ENCODE results near the gene SCN3B. TPM values are rescaled to one million over a fixed set of nuclear protein-coding genes. Genes with fewer than 3 reads are reported as not detected.

The SCN3B gene
- total and polyA plus RNA-seq, 9 of the 15 experiments (the other 6 are each of a cell fraction or from before 2014, with no cell fraction given) = 0.01 to 0.15 (median 0.04) TPM; not detected in 6

GRCh38 chr11:123603666-123604065 is 50.8 kb downstream of the SCN3B start (continued):
- TF ChIP-seq ZBTB40 (IDR thresholded peaks at IDR 0.05) = no peak
- TF ChIP-seq ZBTB40 (CRISPR knock-in tag; IDR thresholded peaks at IDR 0.05) = no peak
- no peak for TF ChIP-seq MCM3 (IDR thresholded peaks at IDR 0.05)
- TF ChIP-seq FOS (IDR thresholded peaks at IDR 0.05; ENCODE audit: extremely low read depth, insufficient read length) = no peak
- no peak for TF ChIP-seq PHTF2 (CRISPR knock-in tag; IDR thresholded peaks at IDR 0.05)
- TF ChIP-seq MECOM (CRISPR knock-in tag; IDR thresholded peaks at IDR 0.05) = no peak
- TF ChIP-seq PCBP1 (IDR thresholded peaks at IDR 0.05; ENCODE audit: low read depth, low read length, poor library complexity, severe bottlenecking) = no peak
- no peak for TF ChIP-seq HOMEZ (CRISPR knock-in tag; IDR thresholded peaks at IDR 0.05)
- no peak for TF ChIP-seq YY1 (IDR thresholded peaks at IDR 0.05; ENCODE audit: borderline replicate concordance in 1 of 3, control insufficient read depth in 1 of 3, extremely low read depth in 1 of 3, insufficient read depth in 3 of 3, insufficient read length in 1 of 3, insufficient replicate concordance in 2 of 3, low read depth in 1 of 3, low read length in 2 of 3)
- TF ChIP-seq NFYB (IDR thresholded peaks at IDR 0.05; ENCODE audit: extremely low read depth, insufficient read length) = no peak
- TF ChIP-seq ZBTB12 (CRISPR knock-in tag; IDR thresholded peaks at IDR 0.05) = no peak
- TF ChIP-seq MLLT1 (IDR thresholded peaks at IDR 0.05) = no peak
- TF ChIP-seq ASH1L (IDR thresholded peaks at IDR 0.05; ENCODE audit: borderline replicate concordance, low read depth, partially characterized antibody) = no peak
- no peak for TF ChIP-seq ZC3H8 (IDR thresholded peaks at IDR 0.05)
- no peak for TF ChIP-seq SMAD3 (CRISPR knock-in tag; conservative IDR thresholded peaks at IDR 0.05)
- no peak for TF ChIP-seq BDP1 (IDR thresholded peaks at IDR 0.05; ENCODE audit: insufficient read depth, insufficient read length)
